ENCODE results near the gene PLEKHA7.

PLEKHA7 gene

GRCh38 chr11:16958833-16959232, 55.4 kb downstream of the PLEKHA7 start:
- FAIRE-seq (peak; percentile 27), DNase-seq (ENCODE audit: insufficient read length) (no peak)
- TF ChIP-seq TAF1 (IDR thresholded peaks at IDR 0.05; ENCODE audit: borderline replicate concordance, low read depth, low read length) (no peak), POLR2A (IDR thresholded peaks at IDR 0.05; ENCODE audit: low read depth, low read length) (no peak), POLR2AphosphoS5 (IDR thresholded peaks at IDR 0.05; ENCODE audit: low read depth, low read length) (no peak)

- peak; percentile 44 for FAIRE-seq
- DNase-seq (ENCODE audit: insufficient read length), result no peak
- no peak for TF ChIP-seq TAF1 (IDR thresholded peaks at IDR 0.05; ENCODE audit: borderline replicate concordance, low read depth, low read length)
- no peak for TF ChIP-seq POLR2A (IDR thresholded peaks at IDR 0.05; ENCODE audit: low read depth, low read length)
- no peak for TF ChIP-seq POLR2AphosphoS5 (IDR thresholded peaks at IDR 0.05; ENCODE audit: low read depth, low read length)
These were observed 57.6 kb downstream of the PLEKHA7 start for GRCh38 chr11:16956538-16957153.

GRCh38 chr11:16953663-16954062, 60.6 kb downstream of the PLEKHA7 start:
- TF ChIP-seq TAF1 (IDR thresholded peaks at IDR 0.05; ENCODE audit: borderline replicate concordance, low read depth, low read length) (no peak), POLR2A (IDR thresholded peaks at IDR 0.05; ENCODE audit: low read depth, low read length) (no peak), POLR2AphosphoS5 (IDR thresholded peaks at IDR 0.05; ENCODE audit: low read depth, low read length) (no peak)
- FAIRE-seq (no peak), DNase-seq (ENCODE audit: insufficient read length) (no peak)

DNA sequence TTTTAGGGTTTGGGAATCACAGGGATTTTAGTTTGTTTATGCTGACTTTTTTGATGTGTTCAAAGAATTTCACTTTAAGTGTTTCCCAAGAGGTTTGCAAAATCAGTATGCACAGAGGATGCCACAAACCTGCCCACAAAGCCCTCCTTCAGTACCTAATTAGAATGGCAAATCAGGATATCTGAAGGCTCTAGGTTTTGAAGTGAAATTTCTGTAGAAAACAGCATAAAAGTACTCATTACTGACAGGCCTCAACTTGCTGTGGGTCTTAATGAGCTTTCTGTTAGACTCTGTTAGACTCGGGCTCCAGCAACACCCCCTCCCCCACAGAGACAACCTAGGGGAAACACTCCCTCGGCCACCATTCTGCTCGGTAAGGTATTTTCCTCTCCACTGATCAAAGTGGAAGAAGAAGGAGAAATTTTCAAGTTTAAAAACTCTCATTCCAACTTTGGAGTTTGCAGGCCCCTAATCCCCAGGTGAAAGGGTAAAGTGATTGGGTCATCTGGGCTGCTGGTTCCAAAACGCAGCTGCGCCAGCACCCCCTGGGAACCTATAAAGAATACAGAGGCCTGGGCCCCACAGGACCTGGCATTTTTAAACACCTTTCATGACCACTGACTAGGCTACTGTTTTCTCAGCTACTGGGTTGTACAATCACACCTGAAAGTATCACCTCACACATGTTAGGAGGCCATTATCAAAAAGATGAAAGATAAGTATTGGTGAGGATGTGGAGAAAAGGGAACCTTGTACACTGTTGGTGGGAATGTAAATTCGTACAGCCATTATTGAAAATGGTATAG, 67.5 kb downstream of the PLEKHA7 start:
- DNase-seq (ENCODE audit: insufficient read length) (no peak), FAIRE-seq (peak; percentile 85)
- no peak for TF ChIP-seq POLR2A (IDR thresholded peaks at IDR 0.05; ENCODE audit: low read depth, low read length)
- TF ChIP-seq POLR2AphosphoS5 (IDR thresholded peaks at IDR 0.05; ENCODE audit: low read depth, low read length), result no peak
- no peak for TF ChIP-seq TAF1 (IDR thresholded peaks at IDR 0.05; ENCODE audit: borderline replicate concordance, low read depth, low read length)

- peak; percentile 38 for DNase-seq (ENCODE audit: insufficient read length)
- TF ChIP-seq POLR2A (IDR thresholded peaks at IDR 0.05; ENCODE audit: low read depth, low read length) (peak; percentile 44; the same call in 1 of the 2 replicates), POLR2AphosphoS5 (IDR thresholded peaks at IDR 0.05; ENCODE audit: low read depth, low read length) (peak; percentile 31; the same call in 1 of the 2 replicates), TAF1 (IDR thresholded peaks at IDR 0.05; ENCODE audit: borderline replicate concordance, low read depth, low read length) (no peak)
- peak; percentile 90 for FAIRE-seq
These were observed 68.3 kb downstream of the PLEKHA7 start for GRCh38 chr11:16945671-16946469.

DNA sequence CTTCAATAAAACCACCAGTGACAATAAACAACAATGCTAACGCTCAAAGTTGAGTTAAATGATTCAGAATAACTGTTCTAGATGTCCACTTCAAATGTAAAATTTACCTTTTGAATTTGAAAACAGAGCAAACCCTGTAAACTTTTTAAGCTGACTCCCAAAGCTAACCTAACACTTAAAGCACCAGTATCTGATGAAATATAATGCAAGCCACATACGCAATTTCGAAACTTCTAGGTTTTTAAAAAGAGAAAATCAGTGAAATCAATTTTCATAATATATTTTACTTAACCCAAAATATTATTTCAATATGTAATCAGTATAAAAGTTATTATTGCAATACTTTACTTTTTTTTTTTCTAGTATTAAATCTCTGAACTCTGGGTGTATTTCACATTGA, 71.3 kb downstream of the PLEKHA7 start:
- TF ChIP-seq TAF1 (IDR thresholded peaks at IDR 0.05; ENCODE audit: borderline replicate concordance, low read depth, low read length), result no peak
- no peak for TF ChIP-seq POLR2A (IDR thresholded peaks at IDR 0.05; ENCODE audit: low read depth, low read length)
- no peak for TF ChIP-seq POLR2AphosphoS5 (IDR thresholded peaks at IDR 0.05; ENCODE audit: low read depth, low read length)
- no peak for DNase-seq (ENCODE audit: insufficient read length)
- FAIRE-seq, result no peak

DNA sequence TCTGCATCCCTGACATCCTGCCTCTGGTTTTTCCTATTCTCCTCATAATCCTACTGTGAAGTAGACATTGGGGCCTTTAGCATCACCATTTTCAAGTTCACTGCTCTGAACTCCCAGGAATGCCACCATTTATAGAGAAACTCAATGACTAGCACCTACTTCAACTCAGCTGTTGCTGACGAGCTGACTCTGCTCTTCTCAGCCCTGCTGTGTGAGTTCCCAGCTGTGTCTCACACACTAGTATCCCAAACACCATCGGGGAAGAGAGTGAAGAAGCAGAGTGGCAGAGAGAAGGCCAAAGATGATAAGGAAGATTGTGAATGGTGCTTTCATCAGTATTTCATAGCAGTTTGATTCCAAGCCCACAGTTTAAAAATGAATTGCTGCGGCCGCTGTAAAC, 71.9 kb downstream of the PLEKHA7 start:
- no peak for FAIRE-seq

GRCh38 chr11:16941935-16942334, 72.3 kb downstream of the PLEKHA7 start:
- no peak for FAIRE-seq
- DNase-seq (ENCODE audit: insufficient read length), result no peak
- TF ChIP-seq POLR2AphosphoS5 (IDR thresholded peaks at IDR 0.05; ENCODE audit: low read depth, low read length), result no peak
- TF ChIP-seq TAF1 (IDR thresholded peaks at IDR 0.05; ENCODE audit: borderline replicate concordance, low read depth, low read length), result no peak
- no peak for TF ChIP-seq POLR2A (IDR thresholded peaks at IDR 0.05; ENCODE audit: low read depth, low read length)

More for the DNA sequence above, 71.9 kb downstream of the PLEKHA7 start:
- DNase-seq (ENCODE audit: insufficient read length), result no peak
- no peak for TF ChIP-seq POLR2AphosphoS5 (IDR thresholded peaks at IDR 0.05; ENCODE audit: low read depth, low read length)
- TF ChIP-seq POLR2A (IDR thresholded peaks at IDR 0.05; ENCODE audit: low read depth, low read length), result no peak
- TF ChIP-seq TAF1 (IDR thresholded peaks at IDR 0.05; ENCODE audit: borderline replicate concordance, low read depth, low read length), result no peak

DNA sequence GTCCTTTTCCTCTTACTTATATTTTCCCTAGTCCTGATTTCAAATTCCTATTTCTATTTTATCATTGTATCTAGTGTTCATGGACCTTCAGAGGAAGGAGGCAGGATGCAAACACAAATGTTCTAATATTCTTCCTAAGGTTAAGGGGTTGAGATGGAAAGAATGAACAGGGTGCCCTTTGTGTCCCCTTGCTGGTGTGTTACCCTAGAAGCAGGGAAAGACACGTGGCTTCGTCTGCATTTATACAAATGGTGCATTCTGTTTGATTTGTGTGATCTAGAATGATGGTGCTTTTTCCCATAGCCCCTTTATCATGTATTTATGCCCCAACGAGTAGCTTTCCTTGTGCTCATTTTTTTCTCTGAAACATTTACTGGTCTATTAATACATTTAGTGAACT, 76.2 kb downstream of the PLEKHA7 start:
- FAIRE-seq (no peak), DNase-seq (ENCODE audit: insufficient read length) (no peak)
- no peak for TF ChIP-seq POLR2AphosphoS5 (IDR thresholded peaks at IDR 0.05; ENCODE audit: low read depth, low read length)
- no peak for TF ChIP-seq POLR2A (IDR thresholded peaks at IDR 0.05; ENCODE audit: low read depth, low read length)
- TF ChIP-seq TAF1 (IDR thresholded peaks at IDR 0.05; ENCODE audit: borderline replicate concordance, low read depth, low read length), result no peak

- FAIRE-seq, result no peak
These were observed 77.6 kb downstream of the PLEKHA7 start for GRCh38 chr11:16936643-16937042.

More at GRCh38 chr11:16936643-16937042, 77.6 kb downstream of the PLEKHA7 start:
- TF ChIP-seq POLR2A (IDR thresholded peaks at IDR 0.05; ENCODE audit: low read depth, low read length) (no peak), TAF1 (IDR thresholded peaks at IDR 0.05; ENCODE audit: borderline replicate concordance, low read depth, low read length) (no peak), POLR2AphosphoS5 (IDR thresholded peaks at IDR 0.05; ENCODE audit: low read depth, low read length) (no peak)
- no peak for DNase-seq (ENCODE audit: insufficient read length)

Data from GM12892 (cell line).